Measurements from ENCODE around the gene CCDC86. TPM values are rescaled to one million over a fixed set of nuclear protein-coding genes. Genes with fewer than 3 reads are reported as not detected.
A peak's percentile ranks its signal among the peaks of the same experiment; 100 is the strongest.

CCDC86 gene
- polyA plus RNA-seq, 1 of the 3 experiments (the other 2 are of a cell fraction), result 34.7 TPM

DNA sequence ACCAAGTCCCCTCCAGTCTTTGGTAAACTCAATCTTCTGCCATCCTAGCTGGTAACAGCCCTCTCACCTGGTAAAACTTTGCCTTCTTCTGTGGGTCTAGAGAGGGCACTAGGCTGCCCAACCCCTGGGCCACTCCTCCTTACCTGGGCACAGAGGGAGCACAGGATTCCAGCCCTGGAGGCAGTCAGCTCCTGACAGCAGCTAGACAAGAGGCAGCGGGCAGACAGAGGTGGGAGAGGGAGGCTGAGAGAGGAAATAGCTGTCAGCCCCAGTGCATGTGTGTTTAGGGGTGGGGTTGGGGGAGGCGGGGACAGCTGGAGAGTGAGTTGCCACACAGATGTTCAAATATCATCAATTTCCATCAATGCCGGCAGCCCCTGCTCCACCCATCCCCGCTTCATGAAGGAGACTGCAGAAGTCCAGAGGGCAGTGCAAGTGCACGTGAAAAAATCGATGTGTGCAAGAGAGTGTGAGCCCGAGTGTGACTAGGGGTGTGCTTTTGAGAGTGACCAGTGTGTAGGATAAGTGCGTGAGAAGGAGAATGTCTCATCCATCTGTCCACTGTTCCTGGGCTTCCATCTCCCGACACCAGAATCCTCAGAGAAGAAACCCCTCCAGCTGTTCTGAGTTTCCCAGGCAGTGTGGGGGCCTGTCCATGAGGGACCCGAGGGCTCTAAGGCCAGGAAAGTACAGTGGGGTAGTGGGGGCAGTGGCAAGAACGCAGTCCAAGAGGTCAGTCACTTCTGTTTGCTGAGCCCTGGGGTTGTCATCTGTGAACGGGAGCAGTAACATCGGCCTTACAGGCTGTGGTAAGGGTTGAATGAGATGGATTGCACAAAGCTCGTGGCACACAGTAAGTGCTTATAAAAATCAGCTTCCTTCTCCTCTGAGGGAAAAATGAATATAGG is 14.1 kb downstream of the CCDC86 start, which contains the start of gene PTGDR2:
PTGDR2 (minus strand) TSS at position 225 of the 908 bp plus-strand sequence. CDS start 2,228 bp downstream, outside the sequence.
- Histone ChIP-seq H3K79me2 (ENCODE audit: insufficient read depth) (no peaks in the 10 kb centered on the region), H2AFZ (ENCODE audit: low read depth) (no peak within 1 kb of the TSS), H3K4me1 (ENCODE audit: control insufficient read depth in 1 of 2, insufficient read depth in 2 of 2, low read depth in 1 of 2, low read length in 1 of 2) (no peaks in the 10 kb centered on the region), H3K4me2 (no peak within 1 kb of the TSS), H3K36me3 (replicated peaks in 1 of 2; ENCODE audit: control insufficient read depth in 1 of 2, insufficient read depth in 2 of 2, low read length in 1 of 2) (peaks cover 0 to 12% of the 10 kb centered on the region in 2 experiments), H3K9me3 (no peaks in the 10 kb centered on the region), H3K27ac (ENCODE audit: low read depth in 2 of 2, low read length in 1 of 2) (no peak within 1 kb of the TSS), H3K9ac (no peak within 1 kb of the TSS), H3K4me3 (ENCODE audit: low read depth in 2 of 2, low read length in 1 of 2) (no peak within 1 kb of the TSS), H3K9me2 (no peaks in the 10 kb centered on the region), H4K20me1 (ENCODE audit: insufficient read depth) (no peaks in the 10 kb centered on the region), H3F3A (replicated peaks; ENCODE audit: insufficient read depth) (no peaks in the 10 kb centered on the region), H3K27me3 (ENCODE audit: insufficient read depth) (no peaks in the 10 kb centered on the region)
- TF ChIP-seq POLR2AphosphoS5 (IDR thresholded peaks at IDR 0.05; ENCODE audit: low read depth, low read length) (no peak), RFX5 (IDR thresholded peaks at IDR 0.05; ENCODE audit: low read length) (no peak), GABPA (IDR thresholded peaks at IDR 0.05; ENCODE audit: low read depth) (no peak), TEAD4 (IDR thresholded peaks at IDR 0.05; ENCODE audit: borderline replicate concordance, insufficient read depth) (no peak), RAD21 (IDR thresholded peaks at IDR 0.05; ENCODE audit: low read length) (no peak)
- TF ChIP-seq, protein P1, sequence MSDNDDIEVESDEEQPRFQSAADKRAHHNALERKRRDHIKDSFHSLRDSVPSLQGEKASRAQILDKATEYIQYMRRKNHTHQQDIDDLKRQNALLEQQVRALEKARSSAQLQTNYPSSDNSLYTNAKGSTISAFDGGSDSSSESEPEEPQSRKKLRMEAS (IDR thresholded peaks at IDR 0.05; ENCODE audit: low read depth), result no peak
- DNase-seq, result peak; percentile 69
- POLR2A ChIA-PET, result no interaction called here
- CTCF ChIA-PET, result interaction anchor here (1.0 to 2.5 kb wide), 6 partner anchors 9 to 81 kb away, joined by 3 to 13 read pairs (median 4); no protein-coding TSS in a partner anchor
- WGBS (ENCODE audit: low lambda C conversion rate), result 58% methylated on average over 14 of the region's 14 CpGs

GRCh38 chr11:60857378-60858232 is 15.7 kb downstream of the CCDC86 start:
- no peaks in the 10 kb centered on the region for H3K27me3 ChIP-seq (ENCODE audit: insufficient read depth)
- H3K36me3 ChIP-seq (replicated peaks in 1 of 2; ENCODE audit: control insufficient read depth in 1 of 2, insufficient read depth in 2 of 2, low read length in 1 of 2), result no peaks in the 10 kb centered on the region
- H4K20me1 ChIP-seq (ENCODE audit: insufficient read depth), result no peaks in the 10 kb centered on the region
- H3F3A ChIP-seq (replicated peaks; ENCODE audit: insufficient read depth), result no peaks in the 10 kb centered on the region
- no peaks in the 10 kb centered on the region for H3K79me2 ChIP-seq (ENCODE audit: insufficient read depth)
- H3K9ac ChIP-seq, result no peak overlapping the region
- H3K9me3 ChIP-seq, result no peaks in the 10 kb centered on the region
- no peak overlapping the region for H3K27ac ChIP-seq (ENCODE audit: low read depth in 2 of 2, low read length in 1 of 2)
- no peaks in the 10 kb centered on the region for H3K9me2 ChIP-seq
- H3K4me1 ChIP-seq (ENCODE audit: control insufficient read depth in 1 of 2, insufficient read depth in 2 of 2, low read depth in 1 of 2, low read length in 1 of 2), result no peaks in the 10 kb centered on the region
- H3K4me3 ChIP-seq (ENCODE audit: low read depth in 2 of 2, low read length in 1 of 2), result no peak overlapping the region
- H3K4me2 ChIP-seq, result no peak overlapping the region
- 73% methylated on average over 5 of the region's 5 CpGs for whole genome bisulfite sequencing (ENCODE audit: low lambda C conversion rate)
- H2AFZ ChIP-seq (ENCODE audit: low read depth), result no peak overlapping the region
- CTCF ChIA-PET, result interaction anchor here (0.6 to 1.5 kb wide), 4 partner anchors 11 to 93 kb away, joined by 3 to 6 read pairs (median 4); no protein-coding TSS in a partner anchor
- no peak for DNase-seq
- TF ChIP-seq USF1 (IDR thresholded peaks at IDR 0.05; ENCODE audit: borderline replicate concordance, low read depth), result no peak
- no peak for TF ChIP-seq CHD2 (IDR thresholded peaks at IDR 0.05; ENCODE audit: low read length, partially characterized antibody)
- POLR2A ChIA-PET, result no interaction called here

Data from SK-N-SH (cell line).